Limb (tissue), 2 donors: ENCODE results near the gene FIG4.
"Not testable (repeated sequence)": the region's sequence is repeated elsewhere in the genome, so short reads cannot be mapped to it uniquely, and the experiment has no call there.

Experiments
- DNase-seq, 2 donors: peaks; one replicate each; pipeline ENCODE4 v3.0.0-alpha.2; 2016; ENCODE audit errors: extremely low spot score in 2 of 2

The FIG4 gene

GRCh38 chr6:109702791-109703190 lies 11.7 kb downstream of the FIG4 start:
- no peak for DNase-seq

GRCh38 chr6:109705258-109705657 lies 14.2 kb downstream of the FIG4 start:
- peak; percentile 86 to 94 for DNase-seq

GRCh38 chr6:109706513-109706912 lies 15.4 kb downstream of the FIG4 start:
- DNase-seq: no peak

GRCh38 chr6:109708099-109708498 lies 17.0 kb downstream of the FIG4 start:
- not testable (repeated sequence) for DNase-seq

GRCh38 chr6:109713097-109713496 lies 22.0 kb downstream of the FIG4 start:
- no peak for DNase-seq

GRCh38 chr6:109714166-109714565 lies 23.1 kb downstream of the FIG4 start:
- no peak for DNase-seq

GRCh38 chr6:109714611-109715010 lies 23.5 kb downstream of the FIG4 start:
- DNase-seq: no peak

- DNase-seq: no peak
These were observed 24.5 kb downstream of the FIG4 start for GRCh38 chr6:109715616-109716015.

GRCh38 chr6:109717971-109718370 lies 26.9 kb downstream of the FIG4 start:
- no peak for DNase-seq

- DNase-seq: no peak
These were observed 27.9 kb downstream of the FIG4 start for GRCh38 chr6:109718991-109719390.

GRCh38 chr6:109720311-109720710 lies 29.2 kb downstream of the FIG4 start:
- no peak for DNase-seq

- DNase-seq: no peak
These were observed 30.9 kb downstream of the FIG4 start for GRCh38 chr6:109722011-109722410.

- no peak for DNase-seq
These were observed 31.6 kb downstream of the FIG4 start for GRCh38 chr6:109722564-109723254.

- not testable (repeated sequence) for DNase-seq
These were observed 34.2 kb downstream of the FIG4 start for GRCh38 chr6:109725250-109725649.

- DNase-seq: no peak
These were observed 45.4 kb downstream of the FIG4 start for GRCh38 chr6:109736273-109737025.

- no peak for DNase-seq
These were observed 47.2 kb downstream of the FIG4 start for GRCh38 chr6:109738255-109738654.

GRCh38 chr6:109738667-109739066 lies 47.6 kb downstream of the FIG4 start:
- no peak for DNase-seq

GRCh38 chr6:109739686-109740085 lies 48.6 kb downstream of the FIG4 start:
- DNase-seq: no peak

- no peak for DNase-seq
These were observed 49.7 kb downstream of the FIG4 start for GRCh38 chr6:109740787-109741186.

GRCh38 chr6:109743739-109744138 lies 52.6 kb downstream of the FIG4 start:
- no peak for DNase-seq

GRCh38 chr6:109744779-109745178 lies 53.7 kb downstream of the FIG4 start:
- DNase-seq: not testable (repeated sequence)

GRCh38 chr6:109747221-109747620 lies 56.1 kb downstream of the FIG4 start:
- no peak for DNase-seq
